ENCODE results near the gene TMEM218. TPM values are rescaled to one million over a fixed set of nuclear protein-coding genes. Genes with fewer than 3 reads are reported as not detected.

The TMEM218 gene
- total RNA-seq, 2 experiments from 2014 or later: 3.9 to 4.4 TPM

DNA sequence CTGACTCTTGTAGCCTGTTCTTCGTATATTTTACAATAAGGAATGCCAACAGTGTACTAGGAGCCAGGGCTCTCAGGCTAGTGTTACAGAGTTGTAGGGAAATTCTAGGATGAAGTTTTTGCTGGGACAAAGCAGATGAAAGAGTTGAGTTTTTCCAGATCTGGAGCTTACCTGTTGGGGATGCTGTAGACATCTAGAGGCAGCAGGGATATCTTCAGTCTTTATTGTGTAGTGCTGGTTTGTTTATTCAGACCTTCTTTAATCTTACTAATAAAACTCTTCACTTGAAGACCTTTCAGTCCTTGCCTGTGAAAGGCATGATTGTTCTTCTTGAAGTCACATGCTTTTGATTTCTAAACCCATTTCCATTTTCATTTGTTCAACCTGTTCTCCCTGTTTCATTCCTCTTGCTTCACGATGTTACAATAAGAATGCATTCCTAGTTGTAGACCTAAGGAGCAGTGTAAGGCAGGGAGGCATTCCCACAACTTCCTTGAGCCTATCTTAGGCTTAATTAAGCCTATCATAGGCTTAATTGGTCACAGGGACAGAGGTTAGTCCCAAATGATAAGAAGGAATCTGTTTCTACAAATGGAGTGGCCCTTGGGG, 56.2 kb downstream of the TMEM218 start:
- Mint-ChIP-seq H3K4me1 (ENCODE audit: low read depth) (no peaks in the 10 kb centered on the region), H3K27ac (no peak overlapping the region), H3K4me3 (no peak overlapping the region), H3K9me3 (no peaks in the 10 kb centered on the region), H3K27me3 (peaks cover 4% of the 10 kb centered on the region), H3K36me3 (ENCODE audit: low read depth) (no peaks in the 10 kb centered on the region)
- Histone ChIP-seq H3K4me1 (ENCODE audit: insufficient read depth, low read length) (no peaks in the 10 kb centered on the region), H3K27ac (ENCODE audit: low read depth in 1 of 2, low read length in 2 of 2) (no peak overlapping the region), H3K27me3 (ENCODE audit: control insufficient read depth in 1 of 2, insufficient read depth in 2 of 2, low read length in 2 of 2) (no peaks in the 10 kb centered on the region), H3K4me3 (ENCODE audit: low read length) (no peak overlapping the region), H3K36me3 (ENCODE audit: insufficient read depth, low read length) (no peaks in the 10 kb centered on the region), H3K9me3 (ENCODE audit: control insufficient read depth in 1 of 2, insufficient read depth in 1 of 2, low read length in 2 of 2) (no peaks in the 10 kb centered on the region)
- CTCF ChIA-PET: no interaction called here
- POLR2A ChIA-PET: interaction anchor here (0.6 kb wide), 1 partner anchor 73 kb away, joined by 4 read pairs; no protein-coding TSS in a partner anchor
- intact Hi-C loops (cut with DNase I, micrococcal nuclease): no loop called here
- TF ChIP-seq CTCF (IDR thresholded peaks at IDR 0.05): no peak
- ATAC-seq (ENCODE audit: poor library complexity): no peak
- DNase-seq: no peak

- no peak overlapping the region for H3K27ac Mint-ChIP-seq
- no peaks in the 10 kb centered on the region for H3K9me3 Mint-ChIP-seq
- ChIA-PET CTCF (no interaction called here), POLR2A (no interaction called here)
- Histone ChIP-seq H3K4me3 (ENCODE audit: low read length) (no peak overlapping the region), H3K4me1 (ENCODE audit: insufficient read depth, low read length) (no peaks in the 10 kb centered on the region), H3K9me3 (ENCODE audit: control insufficient read depth in 1 of 2, insufficient read depth in 1 of 2, low read length in 2 of 2) (no peaks in the 10 kb centered on the region), H3K27me3 (ENCODE audit: control insufficient read depth in 1 of 2, insufficient read depth in 2 of 2, low read length in 2 of 2) (no peaks in the 10 kb centered on the region), H3K27ac (ENCODE audit: low read depth in 1 of 2, low read length in 2 of 2) (no peak overlapping the region), H3K36me3 (ENCODE audit: insufficient read depth, low read length) (no peaks in the 10 kb centered on the region)
- ATAC-seq (ENCODE audit: poor library complexity): no peak
- intact Hi-C loops (cut with DNase I, micrococcal nuclease): no loop called here
- no peak for TF ChIP-seq CTCF (IDR thresholded peaks at IDR 0.05)
- H3K36me3 Mint-ChIP-seq (ENCODE audit: low read depth): no peaks in the 10 kb centered on the region
- no peaks in the 10 kb centered on the region for H3K27me3 Mint-ChIP-seq
- H3K4me3 Mint-ChIP-seq: no peak overlapping the region
- no peaks in the 10 kb centered on the region for H3K4me1 Mint-ChIP-seq (ENCODE audit: low read depth)
- DNase-seq: no peak
These were observed 58.3 kb downstream of the TMEM218 start for GRCh38 chr11:125053167-125053566.

DNA sequence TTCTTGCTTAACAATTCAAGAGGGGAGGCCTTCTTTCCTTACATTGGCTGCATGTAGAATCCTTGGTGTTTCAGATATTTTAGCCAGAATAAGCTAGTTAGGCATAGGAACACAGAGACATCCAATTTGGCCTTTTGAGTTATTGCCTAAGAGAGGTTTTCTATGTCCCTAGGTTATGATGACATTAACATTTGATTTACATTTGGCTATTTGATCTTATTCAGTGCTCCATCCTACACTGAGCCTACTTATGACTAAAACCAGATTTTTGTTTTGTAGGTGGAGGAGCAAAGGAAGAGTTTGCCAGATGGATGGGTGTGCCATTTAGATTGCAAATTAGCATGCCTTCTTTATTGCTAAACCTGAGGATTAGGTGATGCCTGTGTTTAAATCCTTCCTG, 59.4 kb downstream of the TMEM218 start:
- no peaks in the 10 kb centered on the region for H3K4me1 ChIP-seq (ENCODE audit: insufficient read depth, low read length)
- no peak for TF ChIP-seq CTCF (IDR thresholded peaks at IDR 0.05)
- H3K36me3 ChIP-seq (ENCODE audit: insufficient read depth, low read length): no peaks in the 10 kb centered on the region
- H3K27ac ChIP-seq (ENCODE audit: low read depth in 1 of 2, low read length in 2 of 2): no peak overlapping the region
- H3K4me3 ChIP-seq (ENCODE audit: low read length): no peak overlapping the region
- no peaks in the 10 kb centered on the region for H3K27me3 ChIP-seq (ENCODE audit: control insufficient read depth in 1 of 2, insufficient read depth in 2 of 2, low read length in 2 of 2)
- ChIA-PET CTCF (no interaction called here), POLR2A (no interaction called here)
- no peak for ATAC-seq (ENCODE audit: poor library complexity)
- no peak overlapping the region for H3K27ac Mint-ChIP-seq
- H3K9me3 ChIP-seq (ENCODE audit: control insufficient read depth in 1 of 2, insufficient read depth in 1 of 2, low read length in 2 of 2): no peaks in the 10 kb centered on the region
- H3K9me3 Mint-ChIP-seq: no peaks in the 10 kb centered on the region
- H3K4me3 Mint-ChIP-seq: no peak overlapping the region
- no peaks in the 10 kb centered on the region for H3K36me3 Mint-ChIP-seq (ENCODE audit: low read depth)
- H3K27me3 Mint-ChIP-seq: no peaks in the 10 kb centered on the region
- intact Hi-C loops (cut with DNase I, micrococcal nuclease): no loop called here
- no peak for DNase-seq
- H3K4me1 Mint-ChIP-seq (ENCODE audit: low read depth): no peaks in the 10 kb centered on the region

All from CD4-positive, alpha-beta T cell (primary cell).